Measurements from ENCODE around the gene PRRX1. TPM values are rescaled to one million over a fixed set of nuclear protein-coding genes. Genes with fewer than 3 reads are reported as not detected.

PRRX1 gene
- total and polyA plus RNA-seq, 12 donors = 23.0 to 113 (median 97.7) TPM

DNA sequence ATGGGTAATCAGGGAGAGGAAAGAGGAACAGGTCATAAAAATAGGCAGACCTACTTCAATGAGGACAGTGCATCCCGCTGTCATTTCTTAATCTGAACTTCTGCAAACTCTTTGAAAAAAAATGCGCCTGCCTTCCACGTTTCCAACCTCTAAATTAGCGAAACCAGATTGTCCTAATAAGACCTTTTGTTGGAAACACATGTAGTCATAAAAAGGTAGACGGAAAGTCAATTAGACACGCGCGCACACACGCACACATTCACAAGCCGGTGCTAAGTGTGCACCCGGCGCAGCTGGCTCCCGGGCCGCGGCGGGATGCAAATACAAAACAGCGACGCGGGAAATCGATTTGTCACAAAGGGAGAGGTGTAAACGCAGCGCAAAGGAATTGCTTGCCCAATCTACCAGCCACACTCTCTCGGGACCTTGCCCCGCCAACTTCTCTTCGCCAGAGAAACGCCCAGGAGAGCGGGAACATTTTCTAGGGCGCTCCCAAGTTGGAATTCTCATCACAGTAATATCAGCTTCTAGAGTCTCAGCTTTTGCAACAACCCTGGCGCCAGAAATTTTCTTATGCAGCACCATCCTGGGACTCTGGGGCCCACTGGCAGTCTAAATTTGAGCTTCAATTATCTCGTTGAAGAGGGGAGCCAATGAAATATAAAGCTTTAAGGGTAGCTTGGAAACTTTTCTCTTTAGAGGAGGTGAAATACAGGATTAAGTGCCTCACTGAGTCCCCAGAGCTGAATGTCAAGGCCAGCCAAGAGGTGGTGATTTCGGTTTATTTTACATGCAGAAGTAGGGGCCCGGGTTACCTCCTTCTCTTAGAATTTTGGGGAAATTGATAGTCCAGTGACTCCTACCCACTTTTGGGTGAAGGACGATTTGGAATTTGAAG lies 4.5 kb downstream of the PRRX1 start:
- peaks cover 0 to 72% (median 25%) of the 10 kb centered on the region in 9 donors for H3K4me1 ChIP-seq
- no peak for DNase-seq
- peaks cover 0 to 13% (median 0%) of the 10 kb centered on the region in 9 donors for H3K36me3 ChIP-seq
- peak overlapping the region in 8 of 10 donors; percentile 6 to 70 (median 36) for H3K4me3 ChIP-seq
- intact Hi-C loops (cut with DNase I) = loop anchor here in 9 of 10 donors (5.0 to 10.0 kb wide), 8 partner anchors 66 to 664 kb away; partner anchors contain the start of gene GORAB (in 4 of the 9)
- peak overlapping the region in 7 of 10 donors; percentile 5 to 98 (median 54) for H3K27ac ChIP-seq
- peaks cover 0 to 100% (median 25%) of the 10 kb centered on the region in 7 donors for H3K27me3 ChIP-seq
- no peaks in the 10 kb centered on the region for H3K9me3 ChIP-seq
- TF ChIP-seq, protein P1, sequence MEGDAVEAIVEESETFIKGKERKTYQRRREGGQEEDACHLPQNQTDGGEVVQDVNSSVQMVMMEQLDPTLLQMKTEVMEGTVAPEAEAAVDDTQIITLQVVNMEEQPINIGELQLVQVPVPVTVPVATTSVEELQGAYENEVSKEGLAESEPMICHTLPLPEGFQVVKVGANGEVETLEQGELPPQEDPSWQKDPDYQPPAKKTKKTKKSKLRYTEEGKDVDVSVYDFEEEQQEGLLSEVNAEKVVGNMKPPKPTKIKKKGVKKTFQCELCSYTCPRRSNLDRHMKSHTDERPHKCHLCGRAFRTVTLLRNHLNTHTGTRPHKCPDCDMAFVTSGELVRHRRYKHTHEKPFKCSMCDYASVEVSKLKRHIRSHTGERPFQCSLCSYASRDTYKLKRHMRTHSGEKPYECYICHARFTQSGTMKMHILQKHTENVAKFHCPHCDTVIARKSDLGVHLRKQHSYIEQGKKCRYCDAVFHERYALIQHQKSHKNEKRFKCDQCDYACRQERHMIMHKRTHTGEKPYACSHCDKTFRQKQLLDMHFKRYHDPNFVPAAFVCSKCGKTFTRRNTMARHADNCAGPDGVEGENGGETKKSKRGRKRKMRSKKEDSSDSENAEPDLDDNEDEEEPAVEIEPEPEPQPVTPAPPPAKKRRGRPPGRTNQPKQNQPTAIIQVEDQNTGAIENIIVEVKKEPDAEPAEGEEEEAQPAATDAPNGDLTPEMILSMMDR (IDR thresholded peaks at IDR 0.05) = no peak
- no peak for ATAC-seq
- WGBS, 2 donors = 19 to 21% methylated on average over 33 of the region's 33 CpGs

DNA sequence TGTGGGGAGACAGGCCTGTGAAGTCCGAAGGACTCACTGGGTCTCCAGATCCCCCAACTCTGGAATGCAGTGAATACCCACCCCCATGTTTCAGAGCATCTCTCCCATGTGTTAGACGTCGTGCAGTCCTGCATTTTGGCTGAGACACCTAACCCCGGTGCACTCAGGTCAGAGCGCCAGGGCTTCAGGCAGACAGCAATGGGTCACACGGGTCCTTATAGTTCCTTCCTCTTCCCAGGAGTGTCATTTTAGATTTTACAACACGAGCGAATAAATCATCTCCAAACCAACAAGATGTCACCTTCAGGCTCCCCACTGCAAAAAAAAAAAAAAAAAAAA lies 5.1 kb downstream of the PRRX1 start:
- DNase-seq (no peak), ATAC-seq (no peak)
- H3K27ac ChIP-seq = peak overlapping the region in 5 of 10 donors; percentile 42 to 98 (median 93)
- intact Hi-C loops (cut with DNase I) = loop anchor here in 9 of 10 donors (5.0 to 10.0 kb wide), 8 partner anchors 66 to 664 kb away; partner anchors contain the start of gene GORAB (in 4 of the 9)
- peak overlapping the region in 5 of 10 donors; percentile 35 to 70 (median 37) for H3K4me3 ChIP-seq
- peaks cover 0 to 95% (median 24%) of the 10 kb centered on the region in 7 donors for H3K27me3 ChIP-seq
- H3K36me3 ChIP-seq = peaks cover 0 to 13% (median 0%) of the 10 kb centered on the region in 9 donors
- TF ChIP-seq, protein P1 (IDR thresholded peaks at IDR 0.05) = no peak
- H3K4me1 ChIP-seq = peaks cover 0 to 74% (median 27%) of the 10 kb centered on the region in 9 donors
- WGBS, 2 donors = 39 to 47% methylated on average over 8 of the region's 8 CpGs
- H3K9me3 ChIP-seq = no peaks in the 10 kb centered on the region

DNA sequence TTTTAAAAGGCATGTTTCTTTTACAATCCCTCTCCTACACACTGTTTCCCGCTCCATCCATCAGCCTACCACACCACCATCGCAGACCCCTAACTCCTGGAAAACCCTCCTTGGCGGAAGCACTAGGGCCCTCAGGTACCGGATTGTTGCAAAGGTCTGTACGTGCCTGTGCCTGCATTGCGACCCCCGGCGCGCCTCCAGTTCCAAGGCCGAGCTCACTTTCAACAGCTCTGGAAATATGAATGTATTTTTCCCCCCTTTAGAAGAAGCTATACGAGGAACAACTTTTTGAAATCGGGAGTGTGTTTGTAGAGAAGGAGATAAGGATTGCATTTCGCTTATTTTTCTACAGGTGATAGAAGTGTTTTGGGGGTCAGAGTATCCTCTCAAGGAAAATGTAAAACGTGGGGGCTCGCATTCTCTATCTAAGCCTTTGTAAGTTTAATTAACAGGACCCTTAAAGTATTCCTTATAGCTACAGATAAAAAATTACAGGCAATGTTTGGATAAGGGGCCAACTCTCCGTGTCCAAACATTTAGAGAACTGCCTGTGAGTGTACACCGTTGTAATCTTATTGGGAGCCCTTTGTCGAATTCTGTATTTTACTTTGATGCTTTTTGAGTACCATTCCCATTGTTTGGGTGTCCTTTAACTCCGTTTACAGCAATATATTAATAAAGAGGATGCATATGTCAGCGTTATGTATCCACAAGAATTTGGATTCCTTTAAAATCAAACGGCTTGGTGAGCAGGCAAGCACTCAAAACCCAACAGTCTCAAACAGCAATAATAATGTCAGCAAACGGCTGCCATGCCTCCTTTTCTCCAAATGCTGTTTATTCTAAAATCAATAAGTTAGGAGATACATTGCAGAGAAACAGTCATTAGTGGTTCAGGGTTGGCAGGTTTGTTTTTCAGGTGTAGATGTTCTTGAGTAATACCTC lies 5.9 kb downstream of the PRRX1 start:
- intact Hi-C loops (cut with DNase I) = loop anchor here in 9 of 10 donors (5.0 to 10.0 kb wide), 11 partner anchors 62 to 665 kb away; partner anchors contain the start of gene GORAB (in 4 of the 9)
- 54 to 59% methylated on average over 22 of the region's 22 CpGs for WGBS, 2 donors
- TF ChIP-seq, protein P1 (IDR thresholded peaks at IDR 0.05) = no peak
- ATAC-seq = no peak
- H3K9me3 ChIP-seq = no peaks in the 10 kb centered on the region
- peak overlapping the region in 1 of 10 donors; percentile 37 for H3K4me3 ChIP-seq
- H3K27ac ChIP-seq = peak overlapping the region in 2 of 10 donors; percentile 17 to 98
- DNase-seq = no peak
- H3K36me3 ChIP-seq = peaks cover 0 to 13% (median 0%) of the 10 kb centered on the region in 9 donors
- H3K27me3 ChIP-seq = peaks cover 0 to 87% (median 19%) of the 10 kb centered on the region in 7 donors
- peaks cover 0 to 77% (median 29%) of the 10 kb centered on the region in 9 donors for H3K4me1 ChIP-seq

All from heart right ventricle (tissue), 16 donors.